ENCODE measurements around the gene HSPA12B.

DNA sequence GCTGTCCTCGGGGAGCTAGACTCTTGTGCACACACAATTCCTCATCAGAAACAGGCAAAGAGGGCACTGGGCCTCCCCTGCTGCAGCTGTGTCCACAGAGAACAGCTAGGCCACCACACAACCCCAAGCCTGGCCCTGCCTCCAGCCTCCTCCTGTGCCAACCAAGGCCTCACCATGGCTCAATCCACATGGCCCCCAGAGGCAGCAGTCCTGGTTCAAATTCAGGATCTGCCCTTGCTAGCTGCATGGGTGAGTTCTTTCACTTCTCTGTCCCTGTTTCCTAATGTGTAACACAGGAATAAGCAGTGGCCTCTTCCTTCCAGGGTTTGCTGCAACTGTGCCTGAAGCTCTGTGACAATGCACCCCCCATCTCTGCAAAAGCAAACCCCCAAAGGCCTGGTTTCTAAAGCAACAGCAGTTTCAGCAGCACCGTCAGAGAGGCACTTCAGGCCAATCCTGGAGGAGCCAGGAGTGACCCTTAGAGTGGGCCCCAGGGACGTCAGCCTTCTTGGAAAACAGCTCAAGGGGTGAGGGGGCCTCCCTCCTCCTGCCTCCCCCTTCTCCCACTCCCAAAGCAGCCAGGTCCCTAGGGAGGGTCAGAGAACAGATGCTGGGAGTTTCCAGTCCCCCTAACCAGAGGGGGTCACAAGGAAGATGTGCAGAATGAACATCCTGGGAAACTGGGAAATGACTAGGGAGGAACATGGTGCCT, 32.8 kb downstream of the HSPA12B start:
- TF ChIP-seq, protein P1, sequence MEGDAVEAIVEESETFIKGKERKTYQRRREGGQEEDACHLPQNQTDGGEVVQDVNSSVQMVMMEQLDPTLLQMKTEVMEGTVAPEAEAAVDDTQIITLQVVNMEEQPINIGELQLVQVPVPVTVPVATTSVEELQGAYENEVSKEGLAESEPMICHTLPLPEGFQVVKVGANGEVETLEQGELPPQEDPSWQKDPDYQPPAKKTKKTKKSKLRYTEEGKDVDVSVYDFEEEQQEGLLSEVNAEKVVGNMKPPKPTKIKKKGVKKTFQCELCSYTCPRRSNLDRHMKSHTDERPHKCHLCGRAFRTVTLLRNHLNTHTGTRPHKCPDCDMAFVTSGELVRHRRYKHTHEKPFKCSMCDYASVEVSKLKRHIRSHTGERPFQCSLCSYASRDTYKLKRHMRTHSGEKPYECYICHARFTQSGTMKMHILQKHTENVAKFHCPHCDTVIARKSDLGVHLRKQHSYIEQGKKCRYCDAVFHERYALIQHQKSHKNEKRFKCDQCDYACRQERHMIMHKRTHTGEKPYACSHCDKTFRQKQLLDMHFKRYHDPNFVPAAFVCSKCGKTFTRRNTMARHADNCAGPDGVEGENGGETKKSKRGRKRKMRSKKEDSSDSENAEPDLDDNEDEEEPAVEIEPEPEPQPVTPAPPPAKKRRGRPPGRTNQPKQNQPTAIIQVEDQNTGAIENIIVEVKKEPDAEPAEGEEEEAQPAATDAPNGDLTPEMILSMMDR (IDR thresholded peaks at IDR 0.05) = no peak
- TF ChIP-seq POLR2AphosphoS5 (IDR thresholded peaks at IDR 0.05) = no peak
- TF ChIP-seq POLR2A (IDR thresholded peaks at IDR 0.05) = no peak

Data from upper lobe of left lung (tissue), 4 donors.